Breast epithelium (tissue), 4 donors: ENCODE data around the gene INSR. TPM values are rescaled to one million over a fixed set of nuclear protein-coding genes. Genes with fewer than 3 reads are reported as not detected.

ENCODE experiments used
- DNase-seq, 2 donors: peaks; one replicate each; pipeline ENCODE4 v3.0.0-alpha.2; 2019; ENCODE audit warnings: low spot score in 2 of 2
- H3K27ac ChIP-seq, 2 donors: fragments of 200-600 bp; sonication (generic) in 1 of 2; one replicate each; pipeline ENCODE4 v1.5.1; 2016 to 2019; ENCODE audit warnings: mild to moderate bottlenecking in 1 of 2
- H3K27me3 ChIP-seq, 2 donors: fragments of 200-600 bp; sonication (generic) in 1 of 2; one replicate each; pipeline versions ENCODE4 v1.5.1 to v1.6.0; 2017 to 2019; ENCODE audit warnings: control low read depth in 1 of 2, mild to moderate bottlenecking in 1 of 2
- H3K36me3 ChIP-seq: fragments of 200-600 bp; one replicate; pipeline ENCODE4 v1.5.1; 2019
- H3K4me1 ChIP-seq, 2 donors: fragments of 200-600 bp; sonication (generic); one replicate each; pipeline ENCODE4 v1.5.1; 2016 to 2019; ENCODE audit warnings: control low read depth in 1 of 2
- H3K4me3 ChIP-seq, 3 donors: fragments of 200-600 bp; sonication (generic); 1 replicate in 2 of 3; 2 replicates in 1 of 3; pipeline ENCODE4 v1.5.1; 2016 to 2019; ENCODE audit warnings: mild to moderate bottlenecking in 3 of 3, moderate library complexity in 2 of 3
- H3K9me3 ChIP-seq, 2 donors: fragments of 200-600 bp; sonication (generic) in 1 of 2; one replicate each; pipeline ENCODE4 v1.5.1; 2016 to 2019; ENCODE audit warnings: control low read depth in 1 of 2
- POLR2A ChIP-seq: fragments of 450-650 bp; IDR thresholded peaks from one replicate; pipeline ENCODE4 v1.6.1; 2016; ENCODE audit warnings: antibody characterized with exemption, mild to moderate bottlenecking, moderate library complexity
- POLR2AphosphoS5 ChIP-seq, 3 donors: sonication (generic); formaldehyde crosslinking; IDR thresholded peaks; one replicate each; pipeline ENCODE4 v1.6.1; 2017; ENCODE audit warnings: antibody characterized with exemption in 3 of 3
- intact Hi-C: fragments of 100-400 bp; cut with DNase I; formaldehyde crosslinking; loops from one replicate; pipeline ENCODE4 v1.15.1; 2023; ENCODE audit warnings: low total_unique reads
- total RNA-seq, 3 donors: library from RNA; depleted of rRNA; stranded (reverse); fragments of >200 nt; gene quantifications; one replicate each; pipeline ENCODE4 v1.1.0, GENCODE V29; 2016
- TF ChIP-seq, protein P1 (sequence below), 3 donors: fragments of 450-650 bp; IDR thresholded peaks; one replicate each; pipeline ENCODE4 v1.5.1; 2016 to 2017; ENCODE audit warnings: antibody characterized with exemption in 3 of 3, mild to moderate bottlenecking in 3 of 3, moderate library complexity in 3 of 3

The INSR gene
- total RNA-seq, 3 donors from 2014 or later = 66.3 to 108 (median 104) TPM

DNA sequence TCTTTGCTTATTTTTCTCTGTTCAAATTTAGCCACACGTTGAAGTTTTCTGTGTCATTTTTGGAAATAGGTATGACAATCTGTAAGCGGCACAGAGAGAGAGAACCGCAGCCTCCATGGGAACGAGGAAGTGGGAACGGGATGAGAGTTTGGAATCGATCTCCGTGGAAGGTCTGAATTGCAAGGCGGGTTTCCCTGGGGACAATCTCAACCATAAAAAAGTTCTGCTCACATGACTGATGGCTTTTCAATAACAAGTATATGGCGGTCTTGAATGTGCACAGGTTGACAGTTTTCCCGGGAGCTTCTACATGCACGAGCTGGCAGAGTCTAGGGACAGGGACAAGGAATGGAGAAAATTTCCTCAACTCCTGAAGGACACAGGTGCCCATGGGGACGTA is 90.9 kb downstream of the INSR start:
- no peak for DNase-seq
- Histone ChIP-seq H3K4me1 (peaks cover 0 to 5% of the 10 kb centered on the region in 2 donors), H3K4me3 (no peak overlapping the region), H3K27ac (no peak overlapping the region), H3K9me3 (no peaks in the 10 kb centered on the region), H3K36me3 (no peaks in the 10 kb centered on the region), H3K27me3 (no peaks in the 10 kb centered on the region)
- intact Hi-C loops = no loop called here
- TF ChIP-seq POLR2A (no peak), POLR2AphosphoS5 (IDR thresholded peaks at IDR 0.05) (no peak)
- TF ChIP-seq, protein P1, sequence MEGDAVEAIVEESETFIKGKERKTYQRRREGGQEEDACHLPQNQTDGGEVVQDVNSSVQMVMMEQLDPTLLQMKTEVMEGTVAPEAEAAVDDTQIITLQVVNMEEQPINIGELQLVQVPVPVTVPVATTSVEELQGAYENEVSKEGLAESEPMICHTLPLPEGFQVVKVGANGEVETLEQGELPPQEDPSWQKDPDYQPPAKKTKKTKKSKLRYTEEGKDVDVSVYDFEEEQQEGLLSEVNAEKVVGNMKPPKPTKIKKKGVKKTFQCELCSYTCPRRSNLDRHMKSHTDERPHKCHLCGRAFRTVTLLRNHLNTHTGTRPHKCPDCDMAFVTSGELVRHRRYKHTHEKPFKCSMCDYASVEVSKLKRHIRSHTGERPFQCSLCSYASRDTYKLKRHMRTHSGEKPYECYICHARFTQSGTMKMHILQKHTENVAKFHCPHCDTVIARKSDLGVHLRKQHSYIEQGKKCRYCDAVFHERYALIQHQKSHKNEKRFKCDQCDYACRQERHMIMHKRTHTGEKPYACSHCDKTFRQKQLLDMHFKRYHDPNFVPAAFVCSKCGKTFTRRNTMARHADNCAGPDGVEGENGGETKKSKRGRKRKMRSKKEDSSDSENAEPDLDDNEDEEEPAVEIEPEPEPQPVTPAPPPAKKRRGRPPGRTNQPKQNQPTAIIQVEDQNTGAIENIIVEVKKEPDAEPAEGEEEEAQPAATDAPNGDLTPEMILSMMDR (IDR thresholded peaks at IDR 0.05) = no peak

DNA sequence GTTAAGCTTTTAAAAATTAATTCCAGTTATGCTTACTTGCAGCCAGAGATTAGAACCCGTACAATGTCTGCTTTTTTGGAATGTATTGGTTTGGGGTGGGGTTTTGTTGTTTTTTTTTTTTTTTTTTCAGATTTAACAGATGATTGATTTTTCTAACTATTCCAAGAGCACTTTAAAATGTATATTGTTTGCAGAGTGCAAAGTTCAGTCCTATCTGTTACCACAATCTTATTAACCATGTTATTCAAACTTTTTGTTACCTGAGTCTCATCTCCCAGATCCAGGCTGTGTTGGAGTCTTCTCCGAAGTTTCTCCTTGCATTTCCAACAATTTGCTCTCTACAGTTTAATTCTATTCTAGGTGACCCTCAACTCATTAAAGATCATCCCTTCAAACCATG is 91.3 kb downstream of the INSR start:
- Histone ChIP-seq H3K4me1 (peaks cover 0 to 5% of the 10 kb centered on the region in 2 donors), H3K27me3 (no peaks in the 10 kb centered on the region), H3K4me3 (no peak overlapping the region), H3K36me3 (no peaks in the 10 kb centered on the region), H3K27ac (no peak overlapping the region), H3K9me3 (no peaks in the 10 kb centered on the region)
- DNase-seq = no peak
- TF ChIP-seq, protein P1 (IDR thresholded peaks at IDR 0.05) = no peak
- no peak for TF ChIP-seq POLR2AphosphoS5 (IDR thresholded peaks at IDR 0.05)
- no peak for TF ChIP-seq POLR2A
- intact Hi-C loops = no loop called here

DNA sequence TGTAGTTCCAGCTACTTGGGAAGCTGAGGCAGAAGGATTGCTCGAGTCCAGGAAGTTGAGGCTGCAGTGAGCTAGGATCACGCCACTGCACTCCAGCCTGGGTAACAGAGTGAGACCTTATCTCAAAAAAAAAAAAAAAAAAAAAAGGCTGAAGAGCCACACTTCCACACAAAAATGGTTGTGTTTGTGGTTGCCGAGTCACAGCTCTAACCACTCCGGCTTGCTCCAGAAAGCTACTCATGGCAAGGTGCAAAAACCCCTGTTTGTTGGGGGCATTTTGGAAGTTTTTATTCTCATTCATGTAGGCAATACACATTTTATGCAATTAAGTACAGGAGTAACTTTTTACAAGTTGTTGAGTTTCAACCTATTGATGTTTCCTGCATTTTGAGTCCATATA is 93.5 kb downstream of the INSR start:
- peaks cover 0 to 5% of the 10 kb centered on the region in 2 donors for H3K4me1 ChIP-seq
- no peaks in the 10 kb centered on the region for H3K9me3 ChIP-seq
- no peaks in the 10 kb centered on the region for H3K36me3 ChIP-seq
- no peaks in the 10 kb centered on the region for H3K27me3 ChIP-seq
- TF ChIP-seq POLR2AphosphoS5 (IDR thresholded peaks at IDR 0.05) (no peak), POLR2A (no peak)
- TF ChIP-seq, protein P1 (IDR thresholded peaks at IDR 0.05) = no peak
- intact Hi-C loops = no loop called here
- DNase-seq = no peak
- no peak overlapping the region for H3K27ac ChIP-seq
- no peak overlapping the region for H3K4me3 ChIP-seq

DNA sequence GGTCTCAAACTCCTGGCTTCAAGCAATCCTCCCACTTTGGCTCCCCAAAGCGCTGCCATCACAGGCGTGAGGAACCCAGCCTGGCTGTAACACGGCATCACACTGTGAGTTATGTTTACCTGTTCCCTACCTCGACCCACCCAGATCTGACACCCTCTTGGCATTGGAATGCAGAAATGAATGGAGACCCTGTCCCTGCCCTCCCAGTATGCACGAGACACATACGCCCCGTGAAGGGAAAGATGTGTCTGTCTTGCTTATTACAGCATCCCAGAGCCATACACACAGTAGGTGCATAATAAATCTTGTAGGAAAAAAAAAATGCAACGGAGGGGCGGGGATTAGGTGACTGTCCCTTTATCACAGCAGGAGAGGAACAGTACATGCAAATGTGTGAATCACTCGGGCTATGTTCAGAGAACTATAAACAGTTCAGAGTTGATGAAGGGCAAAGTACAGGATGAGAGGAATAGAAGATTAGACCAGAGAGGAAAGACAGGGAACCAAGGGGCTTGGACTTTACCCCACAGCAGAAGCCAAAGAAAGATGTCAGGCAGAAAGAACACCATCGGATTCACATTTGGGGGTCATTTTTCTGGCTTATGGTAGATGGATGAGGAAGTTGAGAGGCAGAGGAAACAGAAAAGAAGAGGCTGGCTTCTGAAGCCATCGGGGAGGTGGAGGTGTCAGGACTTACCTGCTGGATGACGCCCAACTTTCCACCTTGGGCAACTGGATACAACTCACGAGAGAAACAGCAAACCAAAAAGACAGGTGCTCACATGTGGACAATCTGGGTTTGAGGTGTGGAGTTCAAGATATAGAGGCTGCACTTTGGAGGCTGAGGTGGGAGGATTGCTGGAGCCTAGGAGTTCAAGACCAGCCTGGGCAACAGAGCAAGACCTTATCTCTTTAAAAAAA is 94.3 kb downstream of the INSR start:
- no peak overlapping the region for H3K4me3 ChIP-seq
- no peaks in the 10 kb centered on the region for H3K36me3 ChIP-seq
- no peaks in the 10 kb centered on the region for H3K27me3 ChIP-seq
- no peaks in the 10 kb centered on the region for H3K9me3 ChIP-seq
- no peak for DNase-seq
- TF ChIP-seq POLR2AphosphoS5 (IDR thresholded peaks at IDR 0.05) = no peak
- TF ChIP-seq, protein P1 (IDR thresholded peaks at IDR 0.05) = no peak
- no peak for TF ChIP-seq POLR2A
- H3K27ac ChIP-seq = no peak overlapping the region
- intact Hi-C loops = loop anchor here (10.0 kb wide), 1 partner anchor 55 kb away; no protein-coding TSS in a partner anchor
- H3K4me1 ChIP-seq = peaks cover 0 to 5% of the 10 kb centered on the region in 2 donors
